Fibroblast of mammary gland (primary cell): ENCODE measurements around the gene AUTS2.

Source experiments
- DNase-seq: peaks from one replicate; pipeline ENCODE4 v3.0.0-alpha.2; 2010; ENCODE audit warnings: low read depth
- H3K4me3 ChIP-seq: 2 replicates; pipeline ENCODE4 v1.5.1; 2011; ENCODE audit warnings: low read depth, mild to moderate bottlenecking, low read length, moderate library complexity; ENCODE audit not compliant: control insufficient read depth
- TF ChIP-seq, protein P1 (sequence below): conservative IDR thresholded peaks from 2 replicates; pipeline ENCODE4 v1.5.1; 2011; ENCODE audit warnings: low read depth, low read length, inconsistent platforms; ENCODE audit not compliant: control insufficient read depth, insufficient read depth

AUTS2 gene

GRCh38 chr7:70116867-70117266 is 518.6 kb downstream of the AUTS2 start:
- no peak for DNase-seq
- no peak overlapping the region for H3K4me3 ChIP-seq
- TF ChIP-seq, protein P1, sequence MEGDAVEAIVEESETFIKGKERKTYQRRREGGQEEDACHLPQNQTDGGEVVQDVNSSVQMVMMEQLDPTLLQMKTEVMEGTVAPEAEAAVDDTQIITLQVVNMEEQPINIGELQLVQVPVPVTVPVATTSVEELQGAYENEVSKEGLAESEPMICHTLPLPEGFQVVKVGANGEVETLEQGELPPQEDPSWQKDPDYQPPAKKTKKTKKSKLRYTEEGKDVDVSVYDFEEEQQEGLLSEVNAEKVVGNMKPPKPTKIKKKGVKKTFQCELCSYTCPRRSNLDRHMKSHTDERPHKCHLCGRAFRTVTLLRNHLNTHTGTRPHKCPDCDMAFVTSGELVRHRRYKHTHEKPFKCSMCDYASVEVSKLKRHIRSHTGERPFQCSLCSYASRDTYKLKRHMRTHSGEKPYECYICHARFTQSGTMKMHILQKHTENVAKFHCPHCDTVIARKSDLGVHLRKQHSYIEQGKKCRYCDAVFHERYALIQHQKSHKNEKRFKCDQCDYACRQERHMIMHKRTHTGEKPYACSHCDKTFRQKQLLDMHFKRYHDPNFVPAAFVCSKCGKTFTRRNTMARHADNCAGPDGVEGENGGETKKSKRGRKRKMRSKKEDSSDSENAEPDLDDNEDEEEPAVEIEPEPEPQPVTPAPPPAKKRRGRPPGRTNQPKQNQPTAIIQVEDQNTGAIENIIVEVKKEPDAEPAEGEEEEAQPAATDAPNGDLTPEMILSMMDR = no peak

DNA sequence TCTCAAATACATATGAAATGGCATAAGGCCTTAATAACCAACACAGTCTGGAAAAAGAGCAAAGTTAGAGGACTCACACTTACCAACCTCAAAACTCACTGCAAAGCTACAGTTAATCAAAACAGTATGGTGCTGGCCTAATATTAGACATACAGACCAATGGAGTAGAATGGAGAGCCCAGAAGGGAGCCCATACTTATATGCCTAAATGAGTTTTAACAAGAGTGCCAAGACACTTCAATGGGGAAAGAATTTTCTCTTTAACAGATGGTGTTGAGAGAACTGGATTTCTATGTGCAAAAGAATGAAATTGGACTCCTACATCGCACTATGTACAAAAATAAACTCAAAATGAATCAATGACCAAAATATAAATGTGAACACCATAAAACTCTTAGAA is 522.6 kb downstream of the AUTS2 start:
- TF ChIP-seq, protein P1 = no peak

DNA sequence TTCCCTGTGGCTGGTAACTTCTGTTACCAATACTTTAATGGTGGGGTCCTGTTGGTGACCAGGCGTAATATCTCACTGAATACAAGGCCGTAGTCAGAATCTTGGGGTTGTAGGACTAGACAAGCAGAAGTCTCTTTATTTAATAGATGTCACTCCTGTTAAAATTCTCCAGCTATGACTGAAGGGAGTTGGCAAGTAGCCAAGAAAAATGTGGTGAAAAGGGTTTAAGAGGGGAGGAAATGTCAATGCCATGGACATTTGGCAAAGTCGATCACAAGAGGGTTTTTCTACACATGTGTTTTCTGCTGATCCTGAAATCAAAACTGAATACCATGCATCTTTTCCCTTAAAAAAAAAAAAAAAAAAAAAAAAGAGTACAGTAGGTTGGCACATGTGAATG is 533.5 kb downstream of the AUTS2 start:
- no peak overlapping the region for H3K4me3 ChIP-seq
- no peak for DNase-seq
- TF ChIP-seq, protein P1 = no peak

More for the DNA sequence above, 522.6 kb downstream of the AUTS2 start:
- DNase-seq = no peak
- H3K4me3 ChIP-seq = no peak overlapping the region

DNA sequence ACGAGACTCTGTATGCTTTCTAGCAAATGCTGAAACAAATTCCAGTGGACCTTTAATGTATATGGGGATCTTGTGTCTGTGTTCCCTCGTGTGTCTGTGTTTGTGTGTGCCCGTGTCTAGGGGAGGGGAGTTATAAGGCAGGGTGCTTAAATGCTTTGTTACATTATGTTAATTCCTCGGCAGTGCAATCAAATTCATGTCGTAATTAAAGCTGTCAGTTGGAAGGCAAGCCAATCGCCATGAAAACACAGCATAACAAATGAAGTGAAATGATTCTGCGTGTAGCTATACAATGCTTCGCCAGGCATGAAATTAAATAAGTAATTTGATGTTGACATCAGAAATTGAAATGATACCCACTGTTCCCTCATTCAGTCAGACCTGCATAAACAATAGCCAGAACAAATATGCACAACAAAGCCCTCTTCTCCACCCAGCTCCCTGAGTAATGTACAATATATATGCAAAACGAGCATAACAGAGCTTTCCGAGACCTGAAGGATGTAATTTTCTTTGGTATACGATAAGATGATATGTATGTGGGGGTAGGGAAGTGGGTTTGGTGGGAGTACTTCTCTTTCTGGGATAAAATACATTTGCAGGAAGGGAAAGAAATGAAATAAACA is 534.1 kb downstream of the AUTS2 start:
- TF ChIP-seq, protein P1 = no peak
- DNase-seq = no peak
- no peak overlapping the region for H3K4me3 ChIP-seq

GRCh38 chr7:70132852-70133690 is 534.8 kb downstream of the AUTS2 start:
- no peak for DNase-seq
- TF ChIP-seq, protein P1 = no peak
- no peak overlapping the region for H3K4me3 ChIP-seq

DNA sequence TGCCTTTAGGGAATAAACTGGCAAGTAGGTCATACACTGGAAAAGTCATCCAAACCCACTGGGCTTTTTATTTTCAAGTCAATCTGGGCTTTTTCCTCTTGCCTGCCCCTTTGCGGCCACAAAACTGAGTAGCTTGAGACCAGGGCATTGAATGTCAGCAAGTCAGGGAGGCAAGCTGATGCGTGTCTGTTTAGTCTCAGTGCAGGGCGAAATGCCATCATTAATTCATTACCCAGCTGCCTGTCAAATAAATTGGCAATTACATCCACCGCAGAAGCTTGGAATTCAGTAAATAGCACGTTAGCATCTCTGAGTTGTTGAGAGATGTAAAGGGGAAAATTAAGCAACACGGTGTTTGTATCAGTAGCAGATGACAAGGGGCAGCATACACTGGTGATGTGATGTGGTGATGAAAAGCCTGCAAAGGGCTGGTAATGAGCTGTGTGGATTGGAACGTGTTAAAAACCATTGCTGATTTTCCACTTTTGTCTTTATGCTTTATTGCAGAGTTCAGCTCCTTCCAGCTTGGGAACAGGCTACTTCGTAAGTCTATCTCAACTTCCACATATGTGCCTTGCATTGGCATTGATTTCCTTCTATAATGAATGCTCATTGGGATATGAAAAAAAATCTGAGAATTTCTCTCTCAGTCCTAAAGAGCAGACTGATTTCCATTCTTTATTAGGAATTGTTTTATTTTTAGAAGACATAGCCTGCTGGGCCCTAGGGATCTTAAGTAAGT is 535.9 kb downstream of the AUTS2 start:
- TF ChIP-seq, protein P1 = no peak
- DNase-seq = no peak

More for the DNA sequence above, 535.9 kb downstream of the AUTS2 start:
- H3K4me3 ChIP-seq = no peak overlapping the region
